NOMO-1 treated with DMSO at 0.1 percent for 48 hours (cell line): Measurements from ENCODE around the gene TRPC4AP.
A peak's percentile ranks its signal among the peaks of the same experiment; 100 is the strongest.
"Not testable (repeated sequence)": the region's sequence is repeated elsewhere in the genome, so short reads cannot be mapped to it uniquely, and the experiment has no call there.

Experiments used
- DNase-seq: peaks from one replicate; lab custom pipeline; 2025; ENCODE audit not compliant: unreplicated experiment; lab: John Stamatoyannopoulos, UW

Gene TRPC4AP

DNA sequence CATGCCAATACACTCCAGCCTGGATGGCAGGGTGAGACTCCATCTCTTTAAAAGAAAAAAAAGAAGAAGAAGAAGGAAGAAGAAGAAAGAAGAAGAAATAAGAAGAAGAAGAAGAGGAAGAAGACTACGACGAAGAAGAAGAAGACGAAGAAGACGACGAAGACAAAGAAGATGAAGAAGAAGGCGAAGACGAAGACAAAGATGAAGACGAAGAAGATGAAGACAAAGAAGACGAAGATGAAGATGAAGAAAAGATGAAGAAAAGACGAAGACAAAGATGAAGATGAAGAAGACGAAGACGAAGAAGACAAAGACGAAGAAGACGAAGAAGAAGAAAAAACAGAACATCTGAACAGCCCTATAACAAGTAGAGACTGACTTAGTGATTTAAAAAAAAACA is 33.0 kb downstream of the TRPC4AP start:
- no peak for DNase-seq

DNA sequence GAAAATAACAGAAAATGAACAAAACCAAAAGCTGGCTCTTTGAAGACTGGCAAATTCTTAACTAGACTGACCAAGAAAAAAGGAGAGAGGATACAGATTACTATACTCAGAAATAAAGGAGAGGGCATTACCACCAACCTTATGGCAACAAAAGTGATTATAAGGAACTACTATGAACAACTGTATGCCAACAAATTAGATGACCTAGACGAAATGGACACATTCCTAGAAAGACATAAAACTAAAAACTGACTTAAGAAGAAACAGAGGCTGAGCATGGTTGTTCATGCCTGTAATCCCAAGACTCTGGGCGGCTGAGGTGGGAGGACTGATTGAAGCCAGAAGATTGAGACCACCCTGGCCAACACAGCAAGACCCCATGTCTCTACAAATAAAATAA is 33.5 kb downstream of the TRPC4AP start:
- DNase-seq = no peak

DNA sequence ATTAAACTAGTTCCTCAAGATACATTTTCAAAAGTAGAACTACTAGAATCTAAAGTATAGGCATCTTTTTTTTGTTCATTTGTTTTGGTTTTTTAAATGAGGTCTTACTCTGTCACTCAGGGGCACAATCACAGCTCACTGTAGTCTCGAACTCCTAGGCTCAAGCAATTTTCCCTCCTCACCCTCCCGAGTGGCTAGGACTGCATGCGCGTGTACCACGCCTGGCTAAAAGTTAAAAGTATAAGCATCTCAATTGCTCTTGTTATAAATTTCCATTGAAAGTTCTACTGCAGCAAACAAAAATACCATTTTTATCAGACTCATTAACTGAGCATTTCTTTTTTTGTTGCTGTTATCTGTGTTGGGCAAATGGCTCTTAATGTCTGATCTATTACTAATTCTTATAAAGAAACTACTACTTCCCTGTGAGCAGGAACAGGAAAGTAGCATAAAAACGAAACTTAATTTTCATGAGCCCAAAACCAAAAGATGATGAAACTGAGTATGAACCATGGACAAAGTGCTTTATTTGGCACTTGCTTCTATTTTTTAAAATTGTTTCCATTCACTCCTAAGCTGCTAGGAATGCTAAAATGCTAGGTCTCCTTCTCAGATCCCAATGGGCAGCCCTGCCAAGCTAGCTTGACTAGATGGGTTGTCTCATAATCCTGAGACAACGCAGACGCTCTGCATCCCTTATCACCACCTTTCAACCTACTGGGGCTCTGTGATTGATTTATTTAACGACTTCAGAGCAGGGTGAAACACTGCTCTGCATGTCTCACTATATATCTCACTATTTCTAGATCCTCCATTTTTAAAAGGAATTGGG is 36.9 kb downstream of the TRPC4AP start:
- DNase-seq = peak; percentile 91

DNA sequence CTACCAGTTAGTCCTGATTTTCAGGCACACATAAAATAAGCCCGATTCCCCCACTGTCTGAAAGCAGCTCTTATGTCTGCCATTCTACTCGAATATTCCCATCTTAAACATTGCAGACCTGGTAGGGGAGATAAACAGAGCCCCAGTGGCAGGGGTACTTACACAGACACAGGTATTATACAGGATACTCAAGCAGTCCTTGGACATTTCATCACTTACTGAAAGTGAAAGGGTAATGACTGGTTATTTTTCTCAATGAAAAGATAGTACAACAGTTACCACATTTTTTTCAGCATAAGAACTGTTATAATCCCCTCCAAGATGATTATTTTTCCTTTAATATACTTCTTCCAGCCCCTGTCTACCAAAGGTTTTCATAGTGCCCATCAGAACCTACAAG is 37.8 kb downstream of the TRPC4AP start:
- DNase-seq = no peak

DNA sequence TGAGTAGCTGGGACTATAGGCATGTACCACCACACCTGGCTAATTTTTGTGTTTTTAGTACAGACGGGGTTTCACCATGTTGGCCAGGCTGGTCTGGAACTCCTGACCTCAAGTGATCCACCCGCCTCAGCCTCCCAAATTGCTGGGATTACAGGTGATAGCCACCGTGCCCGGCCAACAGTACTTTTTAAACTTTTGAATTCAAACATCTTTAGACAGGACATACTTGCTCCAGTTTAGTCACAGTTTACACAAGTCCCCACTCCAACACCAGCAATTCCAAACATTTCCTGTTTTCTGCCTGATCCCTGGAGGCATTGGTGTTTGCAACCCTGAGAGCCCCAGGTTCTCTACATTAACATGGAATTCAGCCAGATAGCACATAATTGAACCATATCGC is 40.0 kb downstream of the TRPC4AP start:
- not testable (repeated sequence) for DNase-seq

DNA sequence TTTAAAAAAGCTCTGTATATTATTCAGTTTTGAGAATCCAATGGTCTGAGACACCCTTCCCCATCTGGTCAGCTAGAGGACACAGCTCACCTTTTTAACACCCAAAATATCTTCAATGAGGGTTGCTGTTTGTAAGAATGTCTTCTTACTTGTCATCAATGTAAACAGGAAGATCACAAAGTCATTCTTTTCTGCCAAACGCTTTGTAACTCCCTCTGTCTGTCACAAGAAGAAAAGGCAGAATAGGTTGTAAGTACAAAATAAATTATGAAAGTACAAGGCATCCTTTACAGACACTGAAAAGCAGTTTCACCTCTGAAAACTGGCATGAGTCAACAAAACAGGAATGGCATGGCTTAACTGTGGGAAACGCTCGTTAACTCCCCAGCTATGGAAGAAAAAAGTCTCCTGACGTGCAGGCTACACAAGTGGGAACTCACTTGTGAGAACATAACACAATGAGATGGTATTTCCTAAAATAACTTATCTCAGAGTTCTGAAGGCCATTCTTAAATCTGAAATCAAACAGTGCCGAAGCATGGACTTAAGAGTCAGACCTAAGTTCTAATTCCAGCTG is 42.7 kb downstream of the TRPC4AP start:
- DNase-seq = no peak

DNA sequence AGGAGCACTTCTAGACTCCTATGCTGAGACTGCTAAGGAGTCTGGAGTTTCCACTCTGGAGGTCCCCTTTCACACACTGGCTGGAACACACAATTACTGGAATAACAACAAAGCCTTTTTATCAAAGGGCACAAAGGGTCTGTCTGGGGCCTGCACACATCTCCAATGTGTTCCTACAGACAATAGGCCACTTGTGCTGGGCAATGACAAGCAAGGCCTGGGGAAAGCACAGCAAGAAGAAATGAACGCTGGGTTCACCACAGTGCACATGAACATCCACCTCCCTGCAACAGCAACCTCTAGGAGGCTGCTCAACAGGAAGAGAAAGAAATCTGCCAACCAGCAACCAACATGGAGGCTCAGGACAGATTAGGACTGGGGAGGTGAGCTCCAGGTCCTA is 43.9 kb downstream of the TRPC4AP start:
- no peak for DNase-seq

DNA sequence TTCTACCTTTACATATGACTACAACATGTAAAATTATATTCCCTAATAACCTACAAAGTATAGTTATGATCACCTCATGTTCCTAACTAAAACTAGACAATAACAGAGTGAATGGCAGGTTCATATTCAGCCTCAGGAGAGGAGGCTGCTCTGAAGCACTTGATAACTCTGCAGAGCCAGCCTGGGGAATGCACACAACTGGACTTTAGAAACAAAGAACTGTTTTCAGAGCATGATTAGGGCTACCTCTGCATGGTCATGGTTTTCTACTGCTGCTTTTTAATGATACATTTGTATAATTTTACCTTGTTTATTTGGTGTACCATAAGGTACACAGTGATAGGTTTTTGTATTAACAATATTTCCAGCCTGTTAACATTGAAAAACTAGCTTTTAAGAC is 50.3 kb downstream of the TRPC4AP start:
- DNase-seq = no peak

DNA sequence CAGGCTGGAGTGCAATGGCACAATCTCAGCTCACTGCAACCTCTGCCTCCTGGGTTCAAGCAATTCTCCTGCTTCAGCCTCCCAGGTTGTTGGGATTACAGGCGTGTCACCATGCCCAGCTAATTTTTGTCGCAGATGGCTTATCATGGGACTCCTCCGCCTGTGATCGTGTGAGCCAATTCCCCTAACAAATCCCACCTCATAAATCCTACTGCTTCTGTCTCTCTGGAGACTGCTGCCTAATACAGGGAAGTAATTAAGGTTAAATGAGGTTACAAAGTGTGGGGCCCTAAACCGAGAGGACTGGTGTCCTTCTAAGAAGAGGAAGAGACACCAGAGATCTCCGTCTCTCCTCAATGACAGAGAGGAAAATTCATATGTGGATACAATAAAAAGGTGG is 52.0 kb downstream of the TRPC4AP start:
- peak; percentile 5 for DNase-seq

DNA sequence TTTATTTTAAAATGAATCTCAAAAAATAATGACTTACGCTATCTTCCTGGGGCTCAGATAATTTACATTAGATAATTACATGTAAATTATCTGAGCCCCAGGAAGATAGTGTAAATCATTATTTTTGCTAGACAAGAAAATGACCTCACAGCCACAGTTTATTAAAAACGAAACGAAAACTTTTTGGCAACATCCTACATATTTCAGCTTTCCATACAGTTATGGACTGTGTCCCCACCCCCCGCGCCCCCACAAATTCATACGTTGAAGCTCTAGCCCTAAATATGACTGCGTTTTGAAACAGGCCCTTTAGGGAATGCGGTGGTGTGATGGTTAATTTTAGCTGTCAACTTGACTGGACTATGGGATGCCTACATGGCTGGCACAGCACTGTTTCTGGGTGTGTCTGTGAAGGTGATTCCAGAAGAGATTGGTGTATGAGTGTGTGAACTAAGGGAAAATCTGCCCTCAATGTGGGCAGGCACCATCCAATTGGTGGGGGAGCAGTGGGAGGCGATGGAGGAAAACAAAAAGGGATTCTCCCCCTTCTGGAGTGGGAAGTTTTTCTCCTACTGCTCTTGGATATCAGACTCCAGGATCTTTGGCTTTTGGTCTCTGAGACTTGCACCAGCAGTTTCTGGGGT is 52.6 kb downstream of the TRPC4AP start:
- no peak for DNase-seq

DNA sequence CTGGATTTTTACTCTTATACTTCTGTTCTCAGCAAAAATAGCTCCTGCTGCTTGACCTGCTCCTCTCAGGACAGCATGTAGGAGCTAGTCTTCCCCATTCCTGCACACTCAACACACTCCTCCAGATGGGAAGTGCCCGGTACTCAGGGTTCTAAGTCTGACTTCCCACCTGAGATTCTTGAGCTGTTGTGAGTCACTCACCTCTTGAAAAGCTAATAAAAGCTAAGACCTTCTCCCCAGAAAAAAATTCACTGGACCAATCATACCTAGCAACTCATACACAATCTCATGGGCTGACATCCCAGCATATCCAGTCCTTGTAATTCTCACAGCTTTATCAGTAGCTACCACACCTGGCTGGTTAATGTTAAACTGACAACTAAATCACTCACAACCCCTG is 53.5 kb downstream of the TRPC4AP start:
- no peak for DNase-seq

DNA sequence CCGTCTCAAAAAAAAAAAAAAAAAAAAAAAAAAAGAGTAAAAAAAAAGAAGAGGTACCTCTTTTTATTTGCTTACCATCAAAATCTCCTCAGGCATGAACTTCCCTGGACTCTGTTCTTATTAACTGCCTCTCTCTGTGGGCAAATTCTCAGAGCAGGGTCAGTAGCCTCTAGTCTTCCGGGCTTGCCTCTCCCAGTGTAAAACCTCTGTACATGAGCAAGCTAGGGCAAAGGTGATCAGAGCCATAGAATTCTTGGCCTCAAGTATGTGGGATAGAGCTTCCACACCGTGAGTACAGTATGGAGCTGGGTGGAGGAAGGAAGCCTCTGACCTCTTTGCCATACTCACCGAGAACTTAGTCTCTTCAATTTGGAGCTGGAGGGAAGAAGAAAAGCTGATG is 58.5 kb downstream of the TRPC4AP start:
- no peak for DNase-seq

DNA sequence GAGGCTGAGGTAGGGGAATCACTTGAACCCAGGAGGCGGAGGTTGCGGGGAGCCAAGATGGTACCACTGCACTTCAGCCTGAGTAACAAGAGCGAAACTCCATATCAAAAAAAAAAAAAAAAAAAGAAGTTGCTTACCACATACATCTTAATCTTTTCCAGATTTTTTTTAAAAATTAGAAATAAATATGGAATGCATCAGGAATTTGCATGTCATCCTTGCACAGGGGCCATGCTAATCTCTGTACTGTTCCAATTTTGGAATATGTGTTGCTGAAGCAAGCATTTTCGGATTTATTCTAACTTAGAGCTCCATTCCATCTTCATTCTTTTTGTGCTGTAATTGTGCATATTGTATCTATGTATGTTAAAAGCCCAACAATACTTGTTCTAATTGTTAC is 62.5 kb downstream of the TRPC4AP start:
- DNase-seq = no peak

DNA sequence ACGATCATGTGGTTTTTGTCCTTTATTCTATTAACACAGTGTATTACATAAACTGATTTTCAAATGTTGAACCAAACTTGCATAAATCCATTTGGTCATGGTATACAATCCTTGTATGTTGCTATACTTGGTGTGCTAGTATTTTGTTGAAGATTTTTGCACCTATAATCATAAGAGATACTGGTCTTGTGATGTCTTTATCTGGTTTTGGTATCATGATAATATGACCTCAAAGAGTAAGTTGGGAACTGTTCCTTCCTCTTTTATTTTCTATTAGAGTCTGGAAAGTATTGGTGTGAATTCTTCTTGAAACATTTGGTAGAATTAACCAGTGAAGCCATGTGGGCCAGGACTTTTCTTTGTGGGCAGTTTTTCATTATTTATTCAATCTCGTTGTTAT is 65.3 kb downstream of the TRPC4AP start:
- DNase-seq = no peak

DNA sequence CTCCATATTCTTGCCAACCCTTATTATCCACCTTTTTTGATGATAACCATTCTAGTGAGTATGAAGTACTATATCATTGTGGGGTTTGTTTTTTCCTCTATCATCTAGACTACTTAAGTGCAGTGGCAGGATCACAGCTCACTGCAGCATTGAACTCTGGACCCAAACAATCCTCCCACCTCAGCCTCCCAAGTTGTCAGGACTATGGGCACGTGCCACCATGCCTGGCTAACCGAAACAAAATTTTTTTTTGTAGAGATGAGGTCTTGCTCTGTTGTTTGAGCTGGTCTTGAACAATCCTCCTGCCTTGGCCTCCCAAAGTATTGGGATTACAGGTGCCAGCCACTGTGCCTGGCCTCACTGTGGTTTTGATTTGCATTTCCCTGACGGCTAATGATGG is 67.5 kb downstream of the TRPC4AP start:
- DNase-seq = no peak

DNA sequence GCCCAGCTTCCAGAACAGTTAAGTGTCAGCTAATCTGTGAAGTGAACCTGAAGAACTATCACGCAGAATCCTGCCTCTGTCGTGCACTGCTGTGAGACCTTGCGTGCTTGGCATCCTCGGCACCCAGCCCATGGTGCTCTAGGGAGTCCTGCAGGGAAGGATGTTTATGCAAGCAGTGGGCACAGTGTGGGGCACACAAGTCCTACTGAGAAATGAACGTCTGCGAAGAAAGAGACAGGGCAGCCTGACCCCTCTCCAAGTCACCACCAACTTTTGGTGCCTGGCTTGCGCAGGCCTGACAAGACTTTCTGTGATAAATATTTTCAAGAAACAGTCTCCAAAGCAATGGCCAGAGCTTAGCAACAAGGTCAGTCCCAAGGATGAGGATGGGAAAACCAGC is 69.0 kb downstream of the TRPC4AP start:
- DNase-seq = no peak

DNA sequence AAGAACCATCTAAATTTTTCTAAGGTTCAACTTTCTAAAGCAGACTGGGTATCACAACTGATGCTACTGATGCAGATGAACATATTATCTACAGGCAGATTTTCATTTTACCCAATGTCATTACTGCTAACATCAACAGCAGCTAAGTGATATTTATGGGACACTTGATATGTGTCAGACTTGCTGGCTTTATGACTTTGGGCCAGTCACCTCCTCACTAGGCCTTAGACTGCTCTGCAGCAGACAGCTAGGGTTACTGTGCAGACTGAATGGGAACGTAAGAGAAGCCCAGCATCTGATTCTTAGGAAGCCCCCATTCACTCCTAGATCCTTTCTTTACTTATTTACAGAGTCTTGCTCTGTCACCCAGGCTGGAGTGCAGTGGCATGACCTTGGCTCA is 70.8 kb downstream of the TRPC4AP start:
- no peak for DNase-seq

DNA sequence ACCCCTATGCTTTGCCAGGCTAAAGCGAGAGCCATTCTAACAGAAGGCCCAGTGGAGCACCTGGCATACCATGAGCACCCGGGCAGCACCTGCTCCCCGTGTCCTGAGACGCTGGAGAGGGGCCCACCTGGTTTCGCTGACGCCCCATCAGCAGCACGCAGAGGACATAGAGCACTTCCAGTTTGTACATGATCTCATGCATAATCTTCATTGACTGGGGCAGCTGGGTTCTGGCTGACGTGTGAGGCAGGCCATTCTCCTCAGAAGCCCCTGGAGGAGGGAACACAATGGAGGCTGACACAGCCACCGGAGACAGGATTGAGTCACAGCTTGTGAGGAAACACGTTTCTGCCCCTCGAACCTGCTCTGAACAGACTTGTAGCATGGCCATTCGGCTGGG is 71.5 kb downstream of the TRPC4AP start:
- DNase-seq = no peak

DNA sequence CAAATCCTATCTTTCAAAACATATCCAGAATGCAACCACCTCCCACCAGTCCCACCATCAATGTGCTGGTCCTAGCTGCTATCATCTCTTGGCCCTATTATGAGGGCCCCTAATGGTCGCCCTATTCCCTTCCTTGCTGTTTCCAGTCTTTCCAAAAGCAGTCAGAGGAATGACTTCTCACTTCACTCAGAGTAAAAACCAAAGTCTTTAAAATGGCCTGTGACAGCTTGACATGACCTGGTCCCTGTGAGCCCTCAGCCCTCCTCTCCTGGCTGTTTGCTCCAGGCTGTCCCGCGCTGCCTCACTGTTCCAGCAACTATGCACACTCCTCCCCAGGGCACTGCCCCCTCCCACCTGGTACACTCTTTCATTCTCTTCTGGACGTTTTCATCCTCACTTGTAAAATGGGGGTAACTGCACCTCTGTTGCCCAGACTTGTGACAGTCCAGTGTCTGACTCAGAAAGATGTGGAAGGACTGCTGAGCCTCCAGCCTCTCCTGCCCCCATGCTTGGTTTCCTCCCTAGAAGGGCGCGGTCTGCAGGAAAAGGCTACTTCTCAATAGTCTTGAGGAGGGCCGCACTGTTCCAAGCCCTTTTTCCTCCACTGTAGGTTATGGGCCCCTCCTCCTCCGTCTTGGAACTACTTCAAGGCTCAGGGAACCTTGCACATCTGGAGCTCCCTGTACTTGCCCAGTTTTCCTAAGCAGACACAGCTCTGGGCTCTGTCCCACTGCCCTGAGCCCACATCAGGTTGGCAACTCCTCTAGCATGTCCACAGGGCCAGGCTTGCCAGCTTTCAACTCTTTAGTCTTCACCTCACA is 72.3 kb downstream of the TRPC4AP start:
- DNase-seq = no peak

DNA sequence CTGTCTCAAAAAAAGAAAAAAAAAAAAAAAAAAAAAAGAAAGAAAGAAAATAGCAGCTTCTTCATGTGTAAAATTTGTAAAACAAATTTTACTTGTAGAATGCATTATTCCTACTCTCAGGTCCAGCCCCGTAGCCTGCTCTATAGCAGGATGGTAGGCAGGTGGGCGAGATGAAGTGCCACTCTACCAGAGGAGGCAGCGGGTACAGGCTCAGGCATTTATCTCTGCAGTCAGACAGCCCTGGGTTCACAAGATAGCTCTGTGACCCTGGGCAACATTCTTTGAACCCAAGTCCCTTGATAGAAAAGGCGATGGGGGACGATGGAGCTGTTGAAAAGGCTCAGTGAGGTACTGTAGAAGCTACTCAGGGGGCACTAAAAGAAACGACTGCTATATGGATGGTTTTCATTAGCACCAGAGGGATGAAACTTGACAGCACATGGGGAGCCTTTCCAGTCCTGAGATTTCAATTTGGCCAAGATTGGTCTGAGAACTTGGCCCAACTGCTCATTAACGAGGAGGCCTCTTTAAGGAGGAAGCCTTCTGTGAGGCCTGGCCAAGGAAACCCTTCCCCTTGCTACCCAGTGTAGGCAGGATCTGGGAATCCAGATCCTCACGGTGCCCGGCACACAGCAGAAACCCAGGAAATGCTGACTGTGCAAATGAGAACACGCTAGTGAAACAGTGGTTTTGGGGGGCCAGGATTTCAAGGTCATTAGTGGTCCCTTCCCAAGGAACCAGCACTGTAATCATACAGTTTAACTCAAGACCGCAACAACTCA is 73.8 kb downstream of the TRPC4AP start:
- DNase-seq = no peak
